Activated naive CD8-positive, alpha-beta T cell treated with anti-CD3 and anti-CD28 coated beads, Interleukin-2, amount 50 U/mL, for 16 hours (primary cell): ENCODE data around the gene ABCG8.

Experiments used
- DNase-seq: peaks from one replicate; pipeline ENCODE4 v3.0.0-alpha.2; 2020; ENCODE audit warnings: low read depth, low spot score

Gene ABCG8

DNA sequence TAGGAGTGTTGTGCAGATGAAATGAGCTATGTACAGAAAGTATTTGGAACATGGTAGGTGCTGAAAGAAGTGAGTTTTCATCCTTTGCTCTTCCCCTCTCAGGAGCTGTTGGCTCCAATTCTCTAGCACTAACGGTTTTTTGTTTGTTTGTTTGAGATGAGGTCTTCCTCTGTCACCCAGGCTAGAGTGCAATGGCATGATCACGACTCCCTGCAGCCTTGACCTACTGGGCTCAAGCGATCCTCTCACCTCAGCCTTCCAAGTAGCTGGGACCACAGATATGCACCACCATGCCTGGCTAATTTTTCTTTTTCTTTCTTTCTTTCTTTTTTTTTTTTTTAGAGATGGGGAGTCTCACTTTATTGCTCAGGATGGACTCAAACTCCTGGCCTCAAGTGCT, 12.9 kb upstream of the ABCG8 start:
- no peak for DNase-seq

DNA sequence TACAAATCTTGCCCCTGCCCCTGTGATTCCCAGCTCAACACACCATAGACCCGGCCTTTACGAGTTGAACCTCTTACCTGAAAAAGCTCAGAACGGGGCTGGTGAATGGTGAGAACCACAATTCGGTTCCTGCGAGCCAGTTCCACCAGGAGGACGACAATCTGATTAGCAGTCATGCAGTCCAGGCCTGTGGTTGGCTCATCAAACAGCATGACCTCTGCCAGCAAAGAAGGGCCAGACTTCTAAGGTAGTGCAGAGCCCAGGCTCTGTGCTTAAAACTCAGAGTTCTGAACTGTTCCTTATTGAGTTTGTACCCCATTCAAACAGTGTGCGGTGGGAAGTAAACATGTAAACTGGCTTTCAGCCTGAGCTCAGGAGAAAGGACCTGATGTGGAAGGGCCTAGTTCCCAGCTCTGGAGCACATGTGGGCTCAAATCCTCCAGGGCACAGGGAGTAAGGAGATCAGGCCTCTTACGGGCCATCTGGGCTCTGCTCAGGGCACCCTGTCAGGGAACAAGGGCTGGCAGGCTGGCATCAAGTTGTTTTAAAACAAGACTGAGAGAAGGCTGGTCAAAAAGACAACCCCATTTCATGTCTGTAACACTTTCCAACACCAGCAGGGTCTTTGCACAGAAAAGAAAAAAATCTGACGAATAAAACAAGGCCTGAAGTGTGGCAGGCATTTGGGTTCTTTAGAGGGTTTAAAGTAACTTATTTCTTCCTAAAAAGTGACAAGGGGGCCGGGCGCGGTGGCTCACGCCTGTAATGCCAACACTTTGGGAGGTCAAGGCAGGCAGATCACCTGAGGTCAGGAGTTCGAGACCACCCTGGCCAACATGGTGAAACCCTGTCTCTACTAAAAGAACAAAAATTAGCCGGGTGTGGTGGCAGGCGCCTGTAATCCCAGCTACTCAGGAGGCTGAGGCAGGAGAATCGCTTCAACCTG, 12.2 kb upstream of the ABCG8 start:
- no peak for DNase-seq

DNA sequence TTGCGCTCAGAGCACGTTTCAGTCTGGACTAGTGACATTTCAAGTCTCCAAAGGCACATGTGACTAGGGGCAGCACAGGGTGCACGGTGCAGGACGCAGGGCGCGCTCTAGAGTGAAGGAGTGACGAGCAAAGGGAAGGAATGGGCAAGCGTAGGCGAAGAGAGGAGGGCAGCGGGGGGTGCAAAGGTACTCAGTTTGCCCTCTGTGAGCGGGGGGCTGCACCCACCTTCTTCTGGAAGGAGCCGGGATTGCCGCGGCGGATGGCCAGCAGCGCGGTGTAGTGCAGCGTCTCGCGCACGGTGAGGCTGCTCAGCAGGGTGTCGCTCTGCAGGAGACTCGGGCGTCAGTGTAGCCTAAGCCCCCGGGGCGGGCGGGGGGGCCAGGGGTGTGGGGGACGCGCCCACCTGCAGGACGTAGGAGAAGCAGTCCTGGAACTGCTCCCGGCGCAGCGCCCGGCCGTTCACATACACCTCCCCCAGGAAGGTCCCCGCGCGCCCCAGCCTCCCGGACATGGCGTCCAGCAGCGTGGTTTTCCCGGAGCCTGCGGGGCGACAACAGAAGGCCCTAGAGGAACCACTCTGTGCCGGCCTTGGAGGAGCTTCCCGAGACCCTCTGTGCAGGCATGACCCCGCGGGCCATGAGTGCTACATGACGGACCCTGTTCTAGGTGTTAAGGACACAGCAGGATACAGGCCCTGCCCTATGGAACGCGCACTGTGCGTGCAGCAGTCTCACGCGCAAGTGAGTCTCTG, 7.1 kb upstream of the ABCG8 start:
- no peak for DNase-seq

DNA sequence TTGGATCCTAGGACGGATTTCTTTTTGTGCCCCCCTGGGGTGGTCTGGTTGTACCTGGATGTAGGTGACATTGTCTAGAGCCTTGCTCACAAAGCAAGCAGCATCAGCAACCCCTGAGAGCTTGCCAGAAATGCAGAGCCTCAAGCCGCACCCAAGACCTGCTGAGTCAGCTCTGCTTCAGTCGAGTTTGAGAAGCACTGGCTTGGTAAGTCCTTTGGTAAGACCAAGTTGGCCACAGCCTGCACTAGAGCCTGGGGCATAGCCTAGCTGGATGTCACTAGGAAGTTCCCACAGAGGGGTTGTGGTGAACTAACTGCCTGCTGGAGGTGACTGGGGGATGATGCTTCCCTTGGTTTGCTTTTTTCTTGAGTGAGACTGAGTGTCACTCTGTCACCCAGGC, 6.3 kb upstream of the ABCG8 start:
- DNase-seq: no peak

DNA sequence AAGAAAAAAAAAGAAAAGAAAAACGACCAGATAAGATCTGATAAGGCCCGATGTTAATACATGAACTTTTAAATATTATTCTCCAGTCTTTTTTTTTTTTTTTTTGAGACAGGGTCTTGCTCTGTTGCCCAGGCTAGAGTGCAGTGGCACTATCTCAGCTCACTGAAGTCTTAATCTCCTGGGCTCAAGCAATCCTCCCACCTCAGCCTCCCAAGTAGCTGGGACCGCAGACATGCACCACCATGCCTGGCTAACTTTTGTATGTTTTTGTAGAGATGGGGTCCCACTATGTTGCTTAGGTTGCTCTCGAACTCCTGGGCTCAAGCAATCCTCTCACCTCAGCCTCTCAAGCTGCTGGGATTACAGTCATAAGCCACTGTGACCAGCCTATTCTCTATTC, 1.7 kb upstream of the ABCG8 start:
- no peak for DNase-seq

DNA sequence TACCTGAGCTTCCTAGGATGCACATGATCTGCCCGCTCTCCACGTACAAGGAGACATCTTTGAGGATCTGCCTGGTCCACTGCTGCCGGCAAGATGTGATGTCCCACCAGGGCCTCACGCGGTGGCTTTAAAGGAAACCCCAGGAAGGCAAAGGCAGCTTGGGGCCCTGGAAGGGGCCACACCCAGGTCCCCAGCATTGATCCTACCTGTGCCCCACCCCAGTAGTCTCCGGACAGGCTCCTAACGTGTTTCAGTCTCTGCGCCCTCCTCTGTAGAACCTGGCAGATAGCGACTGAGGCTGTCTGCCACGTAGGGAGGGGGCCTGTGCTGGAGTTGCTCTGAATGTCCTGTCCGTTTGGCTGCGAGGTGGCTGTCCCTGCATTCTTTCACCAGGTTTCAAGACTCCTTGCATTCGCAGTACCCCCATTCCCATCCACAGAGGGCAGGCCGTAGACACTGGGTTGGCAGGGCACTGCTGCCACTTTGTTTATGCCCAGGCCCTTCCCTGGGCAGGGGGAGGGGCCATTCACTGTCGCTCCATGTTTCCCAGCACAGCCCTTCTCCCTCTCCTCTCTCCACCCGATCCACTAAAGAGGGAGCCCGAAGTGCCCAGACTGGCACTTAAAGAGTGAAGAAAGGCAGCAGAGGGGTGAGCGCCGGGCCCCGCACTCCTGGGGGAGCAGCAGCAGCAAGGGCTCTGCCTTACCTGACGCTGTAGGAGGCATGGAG, 776 bp upstream of the ABCG8 start:
- DNase-seq: no peak

DNA sequence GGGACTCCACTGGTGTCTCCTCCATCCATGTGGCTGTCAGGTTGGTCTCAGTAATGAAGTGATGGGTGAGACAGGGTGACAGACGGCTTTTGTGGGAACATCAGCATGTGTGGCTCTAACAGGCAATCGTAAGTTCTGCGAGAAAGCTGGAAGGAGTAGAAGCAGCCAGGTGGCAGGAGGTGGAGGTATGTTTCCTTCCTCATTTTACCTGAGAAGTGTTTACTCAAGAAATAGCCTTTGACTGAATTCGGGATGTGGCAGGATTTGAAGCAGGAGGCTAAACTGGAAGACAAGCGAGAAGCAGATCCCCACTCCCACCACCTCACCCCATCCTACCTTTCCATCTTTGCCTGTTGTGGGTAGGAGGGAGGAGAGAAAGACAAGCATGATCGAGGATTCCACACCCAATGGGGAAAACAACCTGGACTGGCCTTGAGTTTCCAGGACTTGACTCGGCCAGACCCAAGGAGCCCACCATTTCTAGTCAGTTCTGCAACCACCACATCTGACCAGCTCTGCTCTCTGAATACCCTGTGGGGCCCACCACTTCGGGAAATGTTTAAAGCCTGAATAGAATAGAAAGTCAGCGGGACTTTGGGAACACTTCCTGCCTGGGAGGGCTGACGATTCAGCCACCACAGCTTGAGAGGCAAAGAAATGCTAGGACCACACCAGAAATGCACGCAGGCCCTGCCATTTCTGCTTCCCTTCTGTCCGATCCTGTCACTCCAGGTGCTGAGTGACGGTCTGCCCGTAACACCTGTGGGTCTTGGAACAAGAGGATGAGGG, 1.2 kb downstream of the ABCG8 start:
- no peak for DNase-seq

DNA sequence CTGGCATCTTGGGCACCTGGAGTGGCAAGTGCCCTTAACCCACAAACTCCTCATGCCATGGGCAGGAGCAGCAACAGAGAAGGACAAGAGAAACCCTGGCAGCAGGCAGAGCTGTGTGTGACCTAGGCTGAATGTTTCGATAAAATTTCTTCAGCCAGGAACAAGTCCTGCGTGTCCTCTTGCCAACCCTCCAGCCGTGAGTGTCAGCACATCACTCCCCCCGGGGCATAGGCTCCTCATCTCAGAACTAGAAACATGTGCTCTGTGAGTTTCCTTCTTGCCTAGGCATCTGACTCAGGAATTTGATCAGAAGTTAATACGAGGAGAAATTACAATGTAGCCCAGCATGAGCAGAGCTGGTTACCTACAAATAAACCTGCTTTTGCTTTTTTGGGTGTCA, 2.2 kb downstream of the ABCG8 start:
- no peak for DNase-seq

DNA sequence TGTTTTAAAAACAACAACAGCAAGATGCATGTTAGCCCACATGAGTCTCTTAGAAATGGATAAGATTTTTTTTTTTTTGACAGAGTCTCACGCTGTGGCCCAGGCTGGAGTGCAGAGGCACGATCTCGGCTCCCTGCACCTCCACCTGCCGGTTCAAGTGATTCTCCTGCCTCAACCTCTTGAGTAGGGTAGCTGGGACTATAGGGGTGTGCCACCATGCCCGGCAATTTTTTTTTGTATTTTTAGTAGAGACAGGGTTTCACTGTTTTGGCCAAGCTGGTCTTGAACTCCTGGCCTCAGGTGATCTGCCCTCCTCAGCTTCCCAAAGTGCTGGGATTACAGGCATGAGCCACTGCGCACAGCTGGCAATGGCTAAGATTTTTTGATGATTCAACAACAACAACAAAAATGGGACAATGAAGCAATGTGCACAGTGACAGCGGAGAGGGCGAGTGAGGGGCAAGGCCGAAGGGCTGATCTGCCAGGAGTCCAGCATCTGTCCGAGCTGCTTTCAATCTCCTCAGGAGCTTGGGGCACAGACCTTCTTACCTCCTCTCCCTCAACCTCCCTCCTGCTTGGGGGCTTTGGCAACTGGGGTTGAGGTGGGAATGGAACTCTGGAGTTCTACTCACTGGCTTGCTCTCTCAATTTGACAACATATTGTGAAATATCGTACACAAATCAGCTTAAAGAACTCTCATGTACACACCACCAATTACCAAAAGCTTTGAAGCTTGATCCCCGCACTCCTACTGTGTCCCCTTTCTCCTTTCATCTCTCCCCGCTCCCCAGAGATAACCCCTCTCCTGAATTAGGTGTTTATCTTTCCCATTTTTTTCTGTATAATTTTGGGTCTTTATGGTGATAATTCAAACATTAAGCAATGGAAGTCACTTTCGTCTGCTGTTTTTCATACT, 3.4 kb downstream of the ABCG8 start:
- no peak for DNase-seq

DNA sequence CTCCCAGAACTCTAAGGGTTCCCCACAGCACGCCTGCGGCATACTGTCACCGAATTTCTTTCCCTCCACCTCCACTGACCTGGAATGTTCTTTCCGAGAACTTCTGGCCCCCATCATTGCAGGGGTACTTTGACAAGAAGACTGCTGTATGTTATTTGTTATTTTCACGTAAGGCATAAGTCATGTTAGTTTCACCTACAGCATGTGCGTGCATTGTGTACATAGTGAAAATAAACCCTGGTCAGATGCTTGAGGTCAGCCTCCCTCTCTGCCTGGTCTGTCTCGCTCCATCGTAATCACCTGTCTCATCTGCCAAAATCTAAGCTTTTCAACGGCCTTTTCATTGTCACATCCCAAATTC, 4.1 kb downstream of the ABCG8 start:
- DNase-seq: no peak

DNA sequence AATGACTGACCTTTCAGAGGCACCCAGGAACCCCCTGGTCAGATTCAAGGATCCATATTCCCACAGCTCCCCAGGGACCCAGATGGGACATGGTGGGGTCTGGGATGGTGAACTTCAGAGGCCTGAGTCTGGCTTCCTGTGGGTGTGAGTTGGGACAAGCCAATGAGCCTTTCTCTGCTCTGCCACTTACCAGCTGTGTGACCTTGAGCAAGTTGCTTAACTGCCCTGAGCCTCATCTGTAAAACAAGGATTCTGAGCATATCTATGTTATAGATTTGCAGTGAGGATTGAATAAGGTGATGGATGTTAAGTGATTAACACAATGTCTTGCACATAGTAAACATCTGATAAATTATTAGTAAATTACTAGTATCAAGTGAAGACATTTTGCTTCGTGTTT, 6.4 kb downstream of the ABCG8 start:
- no peak for DNase-seq

DNA sequence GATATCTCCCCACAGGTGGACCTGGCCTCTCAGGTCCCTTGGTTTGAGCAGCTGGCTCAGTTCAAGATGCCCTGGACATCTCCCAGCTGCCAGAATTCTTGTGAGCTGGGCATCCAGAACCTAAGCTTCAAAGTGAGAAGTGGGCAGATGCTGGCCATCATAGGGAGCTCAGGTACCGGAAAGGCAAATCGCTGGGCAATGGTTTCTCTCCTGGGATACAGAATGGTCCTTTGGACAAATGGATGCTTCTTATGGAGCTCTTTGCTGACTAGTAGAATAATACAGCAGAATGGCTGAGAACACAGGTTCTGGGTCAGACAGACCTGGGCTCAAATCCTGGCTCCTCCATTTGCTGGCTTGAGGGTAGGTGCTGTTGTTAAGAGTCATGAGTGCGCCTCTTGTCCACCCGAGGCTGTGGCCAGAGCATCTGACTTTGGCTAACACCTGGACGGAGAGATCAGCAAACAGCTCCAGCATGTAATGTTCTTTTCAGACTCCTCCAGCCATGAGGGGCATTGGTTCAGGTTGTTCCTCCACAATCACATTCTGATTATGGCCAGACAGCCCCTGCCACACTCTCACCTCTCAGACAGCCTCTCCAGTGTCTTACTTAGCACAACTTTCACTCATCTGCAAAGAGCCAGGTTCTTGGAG, 7.5 kb downstream of the ABCG8 start:
- no peak for DNase-seq

DNA sequence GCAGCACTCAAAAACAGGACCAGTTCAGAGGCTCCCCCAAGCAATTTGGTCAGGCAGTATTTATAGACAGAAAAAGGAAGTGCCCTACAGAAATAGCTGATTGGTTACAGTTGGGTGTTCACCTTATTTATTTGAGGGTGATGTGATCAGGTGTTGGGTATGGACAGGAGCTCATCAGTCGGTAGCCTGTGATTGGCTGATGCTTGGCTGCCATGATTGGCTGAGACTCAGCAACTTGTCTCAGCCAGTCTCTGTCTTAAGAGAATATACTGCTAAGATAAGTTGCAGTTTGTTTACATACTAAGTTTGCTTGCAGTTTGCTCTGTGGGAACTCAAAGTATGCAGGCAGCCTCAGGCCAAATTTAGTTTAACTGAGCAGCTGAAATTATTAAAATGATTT, 9.4 kb downstream of the ABCG8 start:
- DNase-seq: no peak

DNA sequence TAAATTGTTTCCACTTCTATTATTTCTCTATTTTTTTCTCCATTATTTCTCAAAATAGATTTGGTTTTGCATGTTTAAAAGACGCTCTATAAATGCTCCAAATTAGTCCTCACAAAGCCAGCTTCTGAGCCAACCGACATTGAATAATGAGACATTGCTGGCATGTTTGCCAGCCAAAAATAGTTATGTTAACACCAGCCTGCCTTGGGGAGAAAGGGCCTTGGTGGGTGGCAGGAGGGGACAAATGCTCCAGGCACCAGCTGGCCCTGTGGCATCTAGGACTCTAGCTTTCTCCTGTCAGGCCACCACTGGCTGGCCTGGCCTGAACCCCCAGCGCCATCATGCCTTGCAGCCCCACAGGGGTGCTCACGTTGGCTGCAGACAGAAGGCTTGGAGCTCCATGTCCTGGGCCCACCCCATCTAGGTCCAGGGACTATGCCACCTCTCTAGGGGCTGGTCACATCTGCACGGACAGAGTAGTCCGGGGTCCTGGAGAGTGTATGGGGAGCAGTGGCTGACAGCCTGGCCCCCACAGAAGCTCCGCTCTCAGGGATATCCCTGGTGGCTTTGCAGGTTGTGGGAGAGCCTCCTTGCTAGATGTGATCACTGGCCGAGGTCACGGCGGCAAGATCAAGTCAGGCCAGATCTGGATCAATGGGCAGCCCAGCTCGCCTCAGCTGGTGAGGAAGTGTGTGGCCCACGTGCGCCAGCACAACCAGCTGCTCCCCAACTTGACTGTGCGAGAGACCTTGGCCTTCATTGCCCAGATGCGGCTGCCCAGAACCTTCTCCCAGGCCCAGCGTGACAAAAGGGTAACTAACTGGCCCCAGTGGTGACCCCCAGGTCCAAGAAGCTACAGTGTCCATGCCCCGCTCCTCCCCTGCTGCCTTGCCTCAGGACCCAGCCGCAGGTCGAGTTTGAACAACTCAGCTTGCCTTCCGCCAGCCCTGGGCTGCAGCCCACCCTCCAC, 12.5 kb downstream of the ABCG8 start:
- DNase-seq: no peak

DNA sequence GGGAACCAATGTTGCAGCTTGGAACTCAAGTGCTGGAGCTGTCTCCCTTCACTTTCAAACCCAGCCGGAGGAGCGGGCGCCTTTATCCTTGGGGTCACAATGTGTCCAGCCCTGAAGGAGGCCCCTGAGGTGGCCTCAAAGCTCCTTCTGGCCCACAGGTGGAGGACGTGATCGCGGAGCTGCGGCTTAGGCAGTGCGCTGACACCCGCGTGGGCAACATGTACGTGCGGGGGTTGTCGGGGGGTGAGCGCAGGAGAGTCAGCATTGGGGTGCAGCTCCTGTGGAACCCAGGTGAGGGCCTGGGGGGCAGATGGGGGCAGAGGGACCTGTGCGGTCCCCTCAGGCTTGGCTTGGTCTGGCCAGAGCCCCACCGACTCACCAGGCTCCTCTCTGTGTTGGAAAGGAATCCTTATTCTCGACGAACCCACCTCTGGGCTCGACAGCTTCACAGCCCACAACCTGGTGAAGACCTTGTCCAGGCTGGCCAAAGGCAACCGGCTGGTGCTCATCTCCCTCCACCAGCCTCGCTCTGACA, 13.5 kb downstream of the ABCG8 start:
- DNase-seq: no peak

DNA sequence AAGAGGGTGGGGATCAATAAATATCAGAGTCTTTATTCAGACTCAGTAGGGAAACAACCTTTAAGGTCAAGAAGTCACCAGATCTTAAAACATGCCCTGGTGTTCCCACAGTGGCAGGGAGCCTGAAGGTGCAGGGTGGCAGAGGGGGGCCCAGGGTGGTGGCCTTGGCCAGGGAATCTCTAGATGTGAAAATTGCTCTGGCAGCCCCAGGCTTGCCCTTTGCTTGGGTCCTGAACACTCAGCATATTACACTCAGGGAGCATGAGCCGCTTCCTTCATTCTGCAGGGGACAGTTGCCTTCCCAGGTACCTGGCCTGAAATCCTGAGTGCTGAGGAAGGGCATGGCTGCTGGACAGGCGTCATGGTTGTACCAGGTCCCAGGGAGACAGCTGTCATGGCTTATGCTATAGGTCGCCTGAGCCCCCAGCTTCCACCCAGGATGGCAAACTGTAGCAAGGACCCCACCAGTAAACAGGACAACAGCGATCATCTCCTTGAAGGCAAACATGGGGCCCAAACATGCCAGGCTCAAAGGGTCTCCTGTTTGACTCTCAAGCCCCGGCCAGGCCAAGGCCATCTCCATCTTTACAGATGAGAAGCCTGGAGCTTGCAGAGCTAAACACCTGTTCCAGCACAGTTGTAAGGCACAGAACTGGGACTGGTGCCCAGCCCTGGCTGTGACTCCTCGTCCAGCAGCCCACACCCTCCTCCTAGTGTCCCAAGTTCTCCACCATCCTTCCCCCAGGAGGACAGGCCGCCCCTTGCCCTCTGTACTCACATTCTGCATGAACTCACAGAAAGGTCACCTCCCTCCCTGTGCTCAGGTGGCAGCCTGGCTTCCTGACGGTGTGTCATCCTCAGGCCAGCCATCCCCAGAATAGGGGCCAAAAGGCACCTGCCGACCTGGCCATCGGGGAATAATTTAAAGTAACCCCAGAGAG, 14.6 kb downstream of the ABCG8 start:
- no peak for DNase-seq

DNA sequence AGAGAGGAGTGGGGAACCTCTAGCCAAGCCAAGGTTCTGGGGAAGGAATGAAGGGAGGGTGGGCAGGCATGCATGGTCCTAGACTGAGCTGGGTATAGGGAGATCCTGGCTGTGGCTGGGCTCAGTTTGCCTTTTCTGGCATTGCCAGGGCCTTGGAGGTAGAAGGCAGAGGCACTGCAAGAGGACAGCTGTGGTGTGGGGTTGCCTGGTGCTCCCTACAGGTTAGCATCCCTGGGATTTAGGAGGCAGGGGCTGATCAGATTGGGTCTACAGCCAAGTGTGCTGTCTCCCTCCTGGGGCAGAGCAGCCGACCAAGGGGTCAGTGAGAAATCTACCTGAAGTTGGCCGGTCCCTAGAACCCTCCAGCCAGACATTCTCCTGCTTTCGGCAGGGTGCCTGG, 15.9 kb downstream of the ABCG8 start:
- DNase-seq: no peak
